Peyer's patch (tissue), 4 donors: ENCODE data around the gene GBX2. TPM values are rescaled to one million over a fixed set of nuclear protein-coding genes. Genes with fewer than 3 reads are reported as not detected.
A peak's percentile ranks its signal among the peaks of the same experiment; 100 is the strongest.

ENCODE experiments used
- DNase-seq, 3 donors: peaks; one replicate each; pipeline ENCODE4 v3.0.0-alpha.2; 2017 to 2019
- H3K27ac ChIP-seq, 4 donors: fragments of 200-600 bp; sonication (generic); one replicate each; pipeline ENCODE4 v1.5.1; 2016 to 2019
- H3K27me3 ChIP-seq, 2 donors: fragments of 200-600 bp; sonication (generic); one replicate each; pipeline ENCODE4 v1.5.1; 2019
- H3K36me3 ChIP-seq, 3 donors: fragments of 200-600 bp; sonication (generic); one replicate each; pipeline ENCODE4 v1.5.1; 2016 to 2019
- H3K4me1 ChIP-seq, 4 donors: fragments of 200-600 bp; sonication (generic); one replicate each; pipeline ENCODE4 v1.5.1; 2016 to 2019
- H3K4me3 ChIP-seq, 4 donors: fragments of 200-600 bp; sonication (generic); 1 replicate in 3 of 4; 2 replicates in 1 of 4; pipeline ENCODE4 v1.5.1; 2016 to 2019; ENCODE audit warnings: mild to moderate bottlenecking in 1 of 4
- H3K9me3 ChIP-seq, 4 donors: fragments of 200-600 bp; sonication (generic); one replicate each; pipeline ENCODE4 v1.5.1; 2016 to 2019; ENCODE audit warnings: mild to moderate bottlenecking in 1 of 4
- CTCF ChIP-seq, 6 experiments: fragments of 450-650 bp in 4 of 6; fragments of 200-600 bp in 2 of 6; sonication (generic) in 1 of 6; IDR thresholded peaks; one replicate each; pipeline ENCODE4 v1.5.1; 2017 to 2019; ENCODE audit warnings: antibody characterized with exemption in 6 of 6, mild to moderate bottlenecking in 3 of 6, moderate library complexity in 1 of 6
- POLR2A ChIP-seq, 2 donors: fragments of 450-650 bp; IDR thresholded peaks; one replicate each; pipeline ENCODE4 v1.5.1; 2017; ENCODE audit warnings: antibody characterized with exemption in 2 of 2, mild to moderate bottlenecking in 2 of 2, moderate library complexity in 2 of 2
- total RNA-seq, 4 donors: library from RNA; depleted of rRNA; stranded (reverse); fragments of >200 nt; gene quantifications; one replicate each; pipeline ENCODE4 v1.1.0, GENCODE V29; 2016

Gene GBX2
- not detected for total RNA-seq

- H3K9me3 ChIP-seq, result peaks cover 0 to 6% (median 0%) of the 10 kb centered on the region in 4 donors
- H3K4me1 ChIP-seq, result peaks cover 0 to 68% (median 4%) of the 10 kb centered on the region in 4 donors
- no peak for TF ChIP-seq POLR2A (IDR thresholded peaks at IDR 0.05)
- no peak for TF ChIP-seq CTCF (IDR thresholded peaks at IDR 0.05)
- H3K27ac ChIP-seq, result no peak within 1 kb of the TSS
- DNase-seq, result peak in 1 of 3 donors; percentile 72
- peaks cover 0 to 95% of the 10 kb centered on the region in 2 donors for H3K27me3 ChIP-seq
- no peaks in the 10 kb centered on the region for H3K36me3 ChIP-seq
- peak within 1 kb of the TSS in 3 of 4 donors; percentile 18 to 46 (median 38) for H3K4me3 ChIP-seq
Observed at GRCh38 chr2:236168110-236169080, at the start of gene GBX2. TSS of gene GBX2 (minus strand) at chr2:236168386. CDS start at chr2:236167971, 415 bp downstream.

DNA sequence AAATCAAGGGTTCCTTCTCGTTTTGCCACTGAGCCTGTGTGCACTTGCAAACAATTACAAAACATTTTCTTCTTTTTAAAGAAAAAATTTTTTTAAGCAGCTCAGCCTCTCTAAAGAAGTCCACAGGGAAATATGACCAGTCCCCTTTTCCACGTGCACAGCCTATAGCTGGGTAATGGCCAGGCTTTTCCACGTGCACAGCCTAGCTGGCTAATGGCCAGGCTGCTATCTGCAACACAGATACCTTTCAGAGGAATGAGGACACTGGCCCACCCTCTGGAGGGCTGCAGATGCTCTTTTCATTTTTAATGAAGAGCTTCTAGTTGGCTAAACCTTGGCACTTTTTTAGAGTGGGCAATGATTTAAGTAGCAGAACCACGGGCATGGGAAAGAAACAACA lies 49.7 kb upstream of the GBX2 start:
- DNase-seq, result no peak
- no peaks in the 10 kb centered on the region for H3K27me3 ChIP-seq
- H3K4me1 ChIP-seq, result no peaks in the 10 kb centered on the region
- H3K36me3 ChIP-seq, result no peaks in the 10 kb centered on the region
- TF ChIP-seq POLR2A (IDR thresholded peaks at IDR 0.05), result no peak
- no peak for TF ChIP-seq CTCF (IDR thresholded peaks at IDR 0.05)
- no peak overlapping the region for H3K27ac ChIP-seq
- no peaks in the 10 kb centered on the region for H3K9me3 ChIP-seq
- no peak overlapping the region for H3K4me3 ChIP-seq

DNA sequence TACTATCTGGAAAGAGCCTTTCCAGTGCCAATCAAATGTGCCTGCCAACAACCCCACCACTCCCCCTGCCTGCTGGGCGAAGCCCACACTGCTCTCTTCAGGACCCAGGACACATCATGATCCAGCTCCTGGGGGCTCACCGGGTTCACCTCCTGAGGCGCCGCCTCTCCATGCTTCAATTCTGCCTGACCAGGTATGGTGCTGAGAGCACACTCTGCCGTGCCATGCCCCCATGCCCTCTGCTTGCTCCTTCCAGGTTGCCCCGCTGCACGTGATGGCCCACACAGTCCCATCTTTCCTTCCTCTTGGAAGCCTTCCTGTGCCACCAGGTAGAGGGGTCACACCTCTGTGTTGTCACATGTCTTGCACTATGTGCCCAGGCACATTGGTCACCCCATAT lies 48.5 kb upstream of the GBX2 start:
- no peak overlapping the region for H3K27ac ChIP-seq
- TF ChIP-seq CTCF (IDR thresholded peaks at IDR 0.05) (no peak), POLR2A (IDR thresholded peaks at IDR 0.05) (no peak)
- H3K4me1 ChIP-seq, result no peaks in the 10 kb centered on the region
- no peaks in the 10 kb centered on the region for H3K27me3 ChIP-seq
- no peaks in the 10 kb centered on the region for H3K36me3 ChIP-seq
- no peak for DNase-seq
- H3K4me3 ChIP-seq, result no peak overlapping the region
- H3K9me3 ChIP-seq, result no peaks in the 10 kb centered on the region

DNA sequence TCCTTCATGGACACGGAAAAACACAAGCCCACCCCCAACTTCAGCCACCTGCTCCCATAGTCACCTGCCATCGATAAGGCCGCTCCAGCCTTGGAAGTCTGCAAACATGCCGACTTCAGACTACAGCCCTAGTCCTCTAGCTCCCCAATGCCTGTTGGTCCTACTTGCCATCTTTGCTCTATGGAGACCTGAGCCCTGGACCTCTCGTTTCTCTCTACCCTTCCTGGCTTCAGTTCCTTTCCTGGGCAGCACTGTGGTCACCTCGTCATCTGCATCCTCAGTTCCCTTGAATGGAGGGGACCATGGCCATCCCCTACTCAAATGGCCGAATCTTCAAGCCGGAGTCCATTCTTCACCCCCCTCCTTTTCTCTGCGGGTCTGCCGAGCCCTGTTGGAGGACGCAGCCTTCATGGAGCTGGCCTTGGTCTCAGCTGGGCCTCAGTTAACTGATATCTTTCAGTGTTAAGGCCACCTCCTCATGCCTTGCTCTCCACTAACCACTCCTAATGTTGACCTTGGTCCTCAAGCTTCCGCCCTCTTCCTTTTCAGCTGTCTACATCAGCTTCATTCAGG lies 47.7 kb upstream of the GBX2 start:
- TF ChIP-seq POLR2A (IDR thresholded peaks at IDR 0.05) (no peak), CTCF (IDR thresholded peaks at IDR 0.05) (no peak)
- Histone ChIP-seq H3K4me3 (no peak overlapping the region), H3K9me3 (no peaks in the 10 kb centered on the region), H3K27ac (no peak overlapping the region), H3K4me1 (no peaks in the 10 kb centered on the region), H3K36me3 (no peaks in the 10 kb centered on the region), H3K27me3 (no peaks in the 10 kb centered on the region)
- no peak for DNase-seq

DNA sequence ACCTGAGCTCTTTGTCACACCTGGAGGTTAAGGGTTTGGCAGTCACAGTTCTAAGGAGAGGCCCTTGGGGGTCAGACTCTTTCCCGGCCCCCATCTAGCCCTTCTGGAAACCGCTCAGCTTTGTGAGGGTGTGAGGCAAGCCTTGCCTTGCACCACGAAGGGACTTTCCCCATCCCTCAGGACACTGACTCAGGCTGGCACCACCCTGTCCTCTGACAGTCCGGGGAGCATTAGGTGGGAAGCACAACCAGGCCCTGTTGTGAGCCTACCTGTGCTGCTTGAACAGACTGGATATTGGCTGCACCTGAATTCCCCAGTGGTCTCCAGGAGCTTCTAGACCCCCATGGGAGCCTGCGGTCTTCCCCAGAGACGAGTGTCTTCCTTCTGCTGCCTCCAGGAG lies 47.0 kb upstream of the GBX2 start:
- Histone ChIP-seq H3K27me3 (no peaks in the 10 kb centered on the region), H3K4me1 (no peaks in the 10 kb centered on the region), H3K9me3 (no peaks in the 10 kb centered on the region), H3K36me3 (no peaks in the 10 kb centered on the region), H3K27ac (no peak overlapping the region), H3K4me3 (no peak overlapping the region)
- TF ChIP-seq CTCF (IDR thresholded peaks at IDR 0.05) (no peak), POLR2A (IDR thresholded peaks at IDR 0.05) (no peak)
- DNase-seq, result no peak
